ENCODE data around the gene MFAP3.

- TF ChIP-seq CTCF (IDR thresholded peaks at IDR 0.05), result no peak
- TF ChIP-seq EP300 (IDR thresholded peaks at IDR 0.05), result no peak
- TF ChIP-seq POLR2A (IDR thresholded peaks at IDR 0.05), result no peak
Observed at GRCh38 chr5:154044581-154044980, 5.8 kb downstream of the MFAP3 start.
